Esophagus muscularis mucosa (tissue), 4 donors: ENCODE data around the gene UBAP1. TPM values are rescaled to one million over a fixed set of nuclear protein-coding genes. Genes with fewer than 3 reads are reported as not detected.

ENCODE experiments used
- DNase-seq: peaks from one replicate; pipeline ENCODE4 v3.0.0-alpha.2; 2017; ENCODE audit errors: extremely low spot score
- H3K27ac ChIP-seq, 4 donors: fragments of 200-600 bp; sonication (generic); replicated peaks in 1 of 4; 1 replicate in 3 of 4; 2 replicates in 1 of 4; pipeline ENCODE4 v1.5.1; 2016 to 2019; ENCODE audit warnings: mild to moderate bottlenecking in 1 of 4
- H3K27me3 ChIP-seq, 4 donors: fragments of 200-600 bp; sonication (generic); one replicate each; pipeline versions ENCODE4 v1.5.1 to v1.6.0; 2016 to 2019
- H3K36me3 ChIP-seq, 4 donors: fragments of 200-600 bp; sonication (generic); one replicate each; pipeline ENCODE4 v1.5.1; 2016 to 2019
- H3K4me1 ChIP-seq, 4 donors: fragments of 200-600 bp; sonication (generic); one replicate each; pipeline ENCODE4 v1.5.1; 2016 to 2019
- H3K4me3 ChIP-seq, 4 donors: fragments of 200-600 bp; sonication (generic); 1 replicate in 2 of 4; 2 replicates in 2 of 4; pipeline ENCODE4 v1.5.1; 2016 to 2019; ENCODE audit warnings: mild to moderate bottlenecking in 4 of 4, moderate library complexity in 1 of 4
- H3K9me3 ChIP-seq, 4 donors: fragments of 200-600 bp; sonication (generic); 1 replicate in 3 of 4; 2 replicates in 1 of 4; pipeline ENCODE4 v1.5.1; 2016 to 2019
- EP300 ChIP-seq: sonication (generic); formaldehyde crosslinking; IDR thresholded peaks from one replicate; pipeline ENCODE4 v1.6.1; 2017; ENCODE audit warnings: antibody characterized with exemption
- POLR2A ChIP-seq: fragments of 450-650 bp; IDR thresholded peaks from one replicate; pipeline ENCODE4 v1.6.1; 2017; ENCODE audit warnings: antibody characterized with exemption, moderate library complexity, mild to moderate bottlenecking, low read depth
- POLR2AphosphoS5 ChIP-seq, 2 donors: sonication (generic); formaldehyde crosslinking; IDR thresholded peaks; one replicate each; pipeline ENCODE4 v1.6.1; 2017; ENCODE audit warnings: antibody characterized with exemption in 2 of 2
- WGBS: methylation state at CpG from one replicate; pipeline ENCODE4 v1.1.5; 2018; 5-methylcytosine and 5-hydroxymethylcytosine counted together
- intact Hi-C: fragments of 100-400 bp; cut with DNase I; formaldehyde crosslinking; loops from one replicate; pipeline ENCODE4 v1.15.1; 2023
- total RNA-seq, 4 donors: library from RNA; depleted of rRNA; stranded (reverse); fragments of >200 nt; gene quantifications; one replicate each; pipeline versions ENCODE4 v1.1.0 to v1.2.1, GENCODE V29; 2016
- TF ChIP-seq, protein P1 (sequence below), 3 experiments: fragments of 200-600 bp in 2 of 3; fragments of 450-650 bp in 1 of 3; sonication (generic) in 2 of 3; IDR thresholded peaks; one replicate each; pipeline ENCODE4 v1.5.1; 2017 to 2019; ENCODE audit warnings: antibody characterized with exemption in 3 of 3, mild to moderate bottlenecking in 2 of 3, moderate library complexity in 1 of 3

Gene UBAP1
- total RNA-seq, 4 donors from 2014 or later = 54.0 to 84.3 (median 72.6) TPM

GRCh38 chr9:34177593-34178435 lies 1.0 kb upstream of the UBAP1 start:
- Histone ChIP-seq H3K36me3 (no peaks in the 10 kb centered on the region), H3K27me3 (no peaks in the 10 kb centered on the region), H3K4me3 (peak overlapping the region; percentile 77 to 96 (median 90)), H3K9me3 (no peaks in the 10 kb centered on the region), H3K4me1 (peaks cover 4 to 31% (median 22%) of the 10 kb centered on the region in 4 donors), H3K27ac (peak overlapping the region; percentile 87 to 97 (median 96))
- WGBS = 66% methylated on average over 17 of the region's 17 CpGs
- no peak for DNase-seq
- TF ChIP-seq POLR2A (no peak), POLR2AphosphoS5 (IDR thresholded peaks at IDR 0.05) (no peak), EP300 (no peak)
- TF ChIP-seq, protein P1, sequence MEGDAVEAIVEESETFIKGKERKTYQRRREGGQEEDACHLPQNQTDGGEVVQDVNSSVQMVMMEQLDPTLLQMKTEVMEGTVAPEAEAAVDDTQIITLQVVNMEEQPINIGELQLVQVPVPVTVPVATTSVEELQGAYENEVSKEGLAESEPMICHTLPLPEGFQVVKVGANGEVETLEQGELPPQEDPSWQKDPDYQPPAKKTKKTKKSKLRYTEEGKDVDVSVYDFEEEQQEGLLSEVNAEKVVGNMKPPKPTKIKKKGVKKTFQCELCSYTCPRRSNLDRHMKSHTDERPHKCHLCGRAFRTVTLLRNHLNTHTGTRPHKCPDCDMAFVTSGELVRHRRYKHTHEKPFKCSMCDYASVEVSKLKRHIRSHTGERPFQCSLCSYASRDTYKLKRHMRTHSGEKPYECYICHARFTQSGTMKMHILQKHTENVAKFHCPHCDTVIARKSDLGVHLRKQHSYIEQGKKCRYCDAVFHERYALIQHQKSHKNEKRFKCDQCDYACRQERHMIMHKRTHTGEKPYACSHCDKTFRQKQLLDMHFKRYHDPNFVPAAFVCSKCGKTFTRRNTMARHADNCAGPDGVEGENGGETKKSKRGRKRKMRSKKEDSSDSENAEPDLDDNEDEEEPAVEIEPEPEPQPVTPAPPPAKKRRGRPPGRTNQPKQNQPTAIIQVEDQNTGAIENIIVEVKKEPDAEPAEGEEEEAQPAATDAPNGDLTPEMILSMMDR (IDR thresholded peaks at IDR 0.05) = no peak
- intact Hi-C loops = loop anchor here (2.0 to 10.0 kb wide), 3 partner anchors 51 to 147 kb away; partner anchors contain the start of genes DCAF12, KIF24 and NUDT2

GRCh38 chr9:34179213-34180136 lies 632 bp downstream of the UBAP1 start:
- intact Hi-C loops = loop anchor here (2.0 to 10.0 kb wide), 3 partner anchors 52 to 145 kb away; partner anchors contain the start of genes DCAF12, KIF24 and NUDT2
- H3K4me3 ChIP-seq = peak overlapping the region; percentile 77 to 96 (median 90)

GRCh38 chr9:34185778-34186551 lies 7.1 kb downstream of the UBAP1 start:
- intact Hi-C loops = no loop called here
- Histone ChIP-seq H3K27me3 (no peaks in the 10 kb centered on the region), H3K4me3 (no peak overlapping the region), H3K36me3 (peaks cover 0 to 19% (median 16%) of the 10 kb centered on the region in 4 donors), H3K4me1 (peaks cover 49 to 64% (median 57%) of the 10 kb centered on the region in 4 donors), H3K9me3 (no peaks in the 10 kb centered on the region), H3K27ac (peak overlapping the region; percentile 52 to 76 (median 64))
- DNase-seq = no peak
- WGBS = 62% methylated on average over 3 of the region's 3 CpGs
- peak; percentile 40 to 72 for TF ChIP-seq POLR2AphosphoS5 (IDR thresholded peaks at IDR 0.05)
- TF ChIP-seq, protein P1 (IDR thresholded peaks at IDR 0.05) = no peak
- TF ChIP-seq EP300 = no peak
- no peak for TF ChIP-seq POLR2A

More at GRCh38 chr9:34179213-34180136, 632 bp downstream of the UBAP1 start:
- TF ChIP-seq POLR2AphosphoS5 (IDR thresholded peaks at IDR 0.05) = no peak
- TF ChIP-seq EP300 = no peak
- TF ChIP-seq, protein P1 (IDR thresholded peaks at IDR 0.05) = no peak
- TF ChIP-seq POLR2A = no peak
- Histone ChIP-seq H3K4me1 (peaks cover 4 to 31% (median 25%) of the 10 kb centered on the region in 4 donors), H3K27me3 (no peaks in the 10 kb centered on the region), H3K9me3 (no peaks in the 10 kb centered on the region), H3K36me3 (peaks cover 0 to 7% (median 3%) of the 10 kb centered on the region in 4 donors), H3K27ac (peak overlapping the region; percentile 87 to 97 (median 96))
- WGBS = 5% methylated on average over 26 of the region's 30 CpGs
- no peak for DNase-seq

- WGBS = 84% methylated on average over 1 of the region's 1 CpG
- no peak for DNase-seq
These were observed 9.0 kb downstream of the UBAP1 start for GRCh38 chr9:34187891-34188240.

More at GRCh38 chr9:34187891-34188240, 9.0 kb downstream of the UBAP1 start:
- peaks cover 0 to 19% (median 16%) of the 10 kb centered on the region in 4 donors for H3K36me3 ChIP-seq
- H3K27me3 ChIP-seq = no peaks in the 10 kb centered on the region
- H3K4me3 ChIP-seq = no peak overlapping the region
- intact Hi-C loops = no loop called here
- H3K4me1 ChIP-seq = peaks cover 60 to 79% (median 68%) of the 10 kb centered on the region in 4 donors
- H3K9me3 ChIP-seq = no peaks in the 10 kb centered on the region
- no peak for TF ChIP-seq EP300
- no peak for TF ChIP-seq POLR2A
- TF ChIP-seq, protein P1 (IDR thresholded peaks at IDR 0.05) = no peak
- TF ChIP-seq POLR2AphosphoS5 (IDR thresholded peaks at IDR 0.05) = no peak
- no peak overlapping the region for H3K27ac ChIP-seq
